ENCODE measurements around the gene TESK1.

Gene TESK1

DNA sequence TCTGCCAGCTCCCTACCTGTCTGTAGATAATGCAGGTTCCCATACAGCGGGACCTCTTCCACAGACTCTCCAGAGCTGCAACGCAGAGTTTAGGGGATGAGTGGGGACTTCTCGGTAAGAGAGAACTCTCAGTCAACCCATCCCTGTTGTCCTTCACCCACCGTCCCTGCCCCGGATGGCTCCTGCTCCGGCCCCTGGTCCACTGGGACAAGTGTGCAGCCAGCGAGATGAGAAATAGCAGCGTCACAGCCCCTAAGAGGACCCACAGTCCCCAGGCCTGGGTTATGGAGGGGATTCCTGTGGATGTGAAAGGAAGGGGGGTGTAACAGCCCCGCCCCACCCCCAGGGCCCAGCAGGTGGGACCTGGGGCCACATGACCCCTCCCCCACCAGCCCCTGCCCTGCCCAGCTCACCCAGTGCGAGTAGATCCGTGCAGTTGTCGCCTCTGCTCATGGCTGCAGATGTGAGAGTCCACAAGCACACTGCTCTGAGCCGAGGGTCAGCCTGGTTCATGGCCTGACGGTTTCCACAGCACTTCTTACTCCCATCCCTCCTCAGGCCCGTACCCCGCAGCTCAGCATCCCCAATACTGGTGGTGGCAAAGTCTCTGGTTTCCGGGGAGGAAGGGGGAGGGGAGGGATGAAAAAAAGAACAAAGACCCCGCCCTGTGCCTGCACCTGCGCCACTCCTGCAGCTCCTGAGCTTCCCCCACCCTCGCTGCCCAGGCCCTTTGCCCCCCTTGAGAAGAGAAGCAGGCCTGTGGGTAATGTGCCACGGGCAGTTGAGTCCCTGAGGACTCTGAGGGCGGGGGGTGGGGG, 45.5 kb downstream of the TESK1 start, which contains the start of gene SIT1:
Gene SIT1, minus strand, starts transcription at position 591 of the 818 bp plus-strand sequence. Its CDS starts 78 bp downstream, at position 513.
- Histone ChIP-seq H2AK5ac (ENCODE audit: low read depth, low read length) (peak within 1 kb of the TSS; percentile 76), H4K8ac (ENCODE audit: low read depth, low read length) (no peak within 1 kb of the TSS), H3K23ac (ENCODE audit: low read depth, low read length, poor library complexity) (no peak within 1 kb of the TSS), H3K4me1 (ENCODE audit: control insufficient read depth in 2 of 2, insufficient read depth in 1 of 2, low read depth in 1 of 2, low read length in 2 of 2) (peaks cover 0 to 5% of the 10 kb centered on the region in 2 donors), H4K91ac (ENCODE audit: low read depth, low read length, poor library complexity) (peak within 1 kb of the TSS; percentile 62), H3K4me3 (ENCODE audit: low read length in 2 of 2) (no peak within 1 kb of the TSS), H3K18ac (ENCODE audit: low read length) (peak within 1 kb of the TSS; percentile 29), H3K4me2 (ENCODE audit: insufficient read depth, low read length, poor library complexity, severe bottlenecking) (no peak within 1 kb of the TSS), H3K14ac (ENCODE audit: low read length) (no peak within 1 kb of the TSS), H3K36me3 (replicated peaks in 1 of 2; ENCODE audit: control insufficient read depth in 2 of 2, insufficient read depth in 2 of 2, low read length in 2 of 2) (no peaks in the 10 kb centered on the region), H3K9me3 (replicated peaks in 1 of 2; ENCODE audit: control insufficient read depth in 2 of 2, insufficient read depth in 1 of 2, low read depth in 1 of 2, low read length in 2 of 2) (no peaks in the 10 kb centered on the region), H3K27ac (replicated peaks; ENCODE audit: low read length) (no peak within 1 kb of the TSS), H2BK12ac (ENCODE audit: low read length) (peak within 1 kb of the TSS; percentile 14), H3K9ac (ENCODE audit: low read depth, low read length, poor library complexity) (peak within 1 kb of the TSS; percentile 1), H3K4ac (ENCODE audit: low read length) (no peak within 1 kb of the TSS), H2BK15ac (ENCODE audit: low read length) (peak within 1 kb of the TSS; percentile 84), H2BK120ac (ENCODE audit: low read depth, low read length) (peak within 1 kb of the TSS; percentile 7), H3K79me1 (ENCODE audit: low read depth, low read length) (no peaks in the 10 kb centered on the region), H2BK5ac (ENCODE audit: low read length) (peak within 1 kb of the TSS; percentile 31), H3K27me3 (ENCODE audit: control insufficient read depth in 3 of 3, insufficient read depth in 3 of 3, low read depth in 1 of 3, low read length in 3 of 3) (no peaks in the 10 kb centered on the region), H2AFZ (ENCODE audit: low read length) (peak within 1 kb of the TSS; percentile 8)
- whole genome bisulfite sequencing, 2 donors (ENCODE audit: extremely low coverage in 2 of 2, insufficient read length in 2 of 2, insufficient replicate concordance in 1 of 2), result no CpG with 5 or more reads among the region's 22 CpGs
- no peak for DNase-seq (ENCODE audit: low spot score)

DNA sequence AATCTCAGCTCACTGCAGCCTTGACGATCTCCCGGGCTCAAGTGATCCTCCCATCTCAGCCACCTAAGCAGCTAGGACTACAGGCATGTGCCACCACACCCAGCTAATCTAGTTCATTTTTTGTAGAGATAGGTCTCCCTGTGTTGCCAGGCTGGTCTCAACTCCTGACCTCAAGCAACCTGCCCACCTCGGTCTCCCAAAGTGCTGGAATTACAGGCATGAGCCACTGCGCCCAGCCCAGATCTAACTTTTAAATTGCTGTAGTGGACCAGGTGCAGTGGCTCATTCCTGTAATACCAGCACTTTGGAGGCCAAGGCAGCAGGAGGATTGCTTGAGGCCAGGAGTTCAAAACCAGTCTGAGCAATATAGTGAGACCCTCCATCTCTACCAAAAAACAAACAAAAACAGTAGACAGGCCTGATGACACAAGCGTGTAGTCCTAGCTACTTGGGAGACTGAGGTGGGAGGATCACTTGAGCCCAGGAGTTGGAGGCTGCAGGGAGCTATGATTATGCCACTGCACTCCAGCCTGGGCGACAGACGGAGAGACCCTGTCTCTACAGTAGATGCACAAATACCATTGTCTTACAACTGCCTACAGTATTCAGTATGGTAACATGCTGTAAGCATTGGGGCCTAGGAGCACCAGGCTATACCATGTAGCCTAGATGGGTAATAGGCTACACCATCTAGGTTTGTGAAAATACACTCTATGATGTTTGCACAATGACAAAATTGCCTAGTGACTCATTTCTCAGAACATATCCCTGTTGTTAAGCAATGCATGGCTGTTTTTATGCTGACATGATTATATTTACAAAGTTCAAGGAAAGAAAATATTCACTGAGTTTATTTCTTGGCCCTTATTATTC, 47.1 kb downstream of the TESK1 start:
- no CpG with 5 or more reads among the region's 7 CpGs for WGBS, 2 donors (ENCODE audit: extremely low coverage in 2 of 2, insufficient read length in 2 of 2, insufficient replicate concordance in 1 of 2)
- no peak for DNase-seq (ENCODE audit: low spot score)

DNA sequence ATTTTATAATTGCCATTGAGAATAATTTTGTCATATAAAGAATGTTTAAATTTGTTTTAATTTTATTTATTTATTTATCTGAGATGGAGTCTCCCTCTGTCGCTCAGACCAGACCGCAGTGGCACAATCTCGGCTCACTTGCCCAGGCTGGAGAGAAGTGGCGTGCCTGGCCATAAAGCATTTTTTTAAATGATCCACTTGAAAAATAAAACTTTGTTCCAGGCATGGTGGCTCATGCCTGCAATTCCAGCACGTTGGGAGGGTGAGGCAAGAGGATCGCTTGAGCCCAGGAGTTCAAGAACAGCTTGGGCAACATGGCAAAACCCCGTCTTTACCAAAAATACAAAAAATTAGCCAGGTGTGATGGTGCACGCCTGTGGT, 47.8 kb downstream of the TESK1 start:
- H3K18ac ChIP-seq (ENCODE audit: low read length), result no peak overlapping the region
- H3K4me2 ChIP-seq (ENCODE audit: insufficient read depth, low read length, poor library complexity, severe bottlenecking), result no peak overlapping the region
- H3K14ac ChIP-seq (ENCODE audit: low read length), result no peak overlapping the region
- no peaks in the 10 kb centered on the region for H3K27me3 ChIP-seq (ENCODE audit: control insufficient read depth in 3 of 3, insufficient read depth in 3 of 3, low read depth in 1 of 3, low read length in 3 of 3)
- no peaks in the 10 kb centered on the region for H3K79me1 ChIP-seq (ENCODE audit: low read depth, low read length)
- H3K27ac ChIP-seq (replicated peaks; ENCODE audit: low read length), result no peak overlapping the region
- no peak for DNase-seq (ENCODE audit: low spot score)
- H2BK15ac ChIP-seq (ENCODE audit: low read length), result no peak overlapping the region
- H2BK120ac ChIP-seq (ENCODE audit: low read depth, low read length), result no peak overlapping the region
- H2AK5ac ChIP-seq (ENCODE audit: low read depth, low read length), result no peak overlapping the region
- no peak overlapping the region for H2AFZ ChIP-seq (ENCODE audit: low read length)
- H2BK5ac ChIP-seq (ENCODE audit: low read length), result no peak overlapping the region
- no peaks in the 10 kb centered on the region for H3K36me3 ChIP-seq (replicated peaks in 1 of 2; ENCODE audit: control insufficient read depth in 2 of 2, insufficient read depth in 2 of 2, low read length in 2 of 2)
- H3K23ac ChIP-seq (ENCODE audit: low read depth, low read length, poor library complexity), result no peak overlapping the region
- no peak overlapping the region for H2BK12ac ChIP-seq (ENCODE audit: low read length)
- H3K4me1 ChIP-seq (ENCODE audit: control insufficient read depth in 2 of 2, insufficient read depth in 1 of 2, low read depth in 1 of 2, low read length in 2 of 2), result peaks cover 3 to 6% of the 10 kb centered on the region in 2 donors
- no peak overlapping the region for H3K9ac ChIP-seq (ENCODE audit: low read depth, low read length, poor library complexity)
- H3K9me3 ChIP-seq (replicated peaks in 1 of 2; ENCODE audit: control insufficient read depth in 2 of 2, insufficient read depth in 1 of 2, low read depth in 1 of 2, low read length in 2 of 2), result no peaks in the 10 kb centered on the region
- H4K8ac ChIP-seq (ENCODE audit: low read depth, low read length), result no peak overlapping the region
- no peak overlapping the region for H4K91ac ChIP-seq (ENCODE audit: low read depth, low read length, poor library complexity)
- no peak overlapping the region for H3K4ac ChIP-seq (ENCODE audit: low read length)
- H3K4me3 ChIP-seq (ENCODE audit: low read length in 2 of 2), result no peak overlapping the region
- no CpG with 5 or more reads among the region's 8 CpGs for WGBS, 2 donors (ENCODE audit: extremely low coverage in 2 of 2, insufficient read length in 2 of 2, insufficient replicate concordance in 1 of 2)

More for the DNA sequence above, 47.1 kb downstream of the TESK1 start:
- H3K9ac ChIP-seq (ENCODE audit: low read depth, low read length, poor library complexity), result no peak overlapping the region
- no peaks in the 10 kb centered on the region for H3K79me1 ChIP-seq (ENCODE audit: low read depth, low read length)
- no peak overlapping the region for H4K8ac ChIP-seq (ENCODE audit: low read depth, low read length)
- no peak overlapping the region for H3K18ac ChIP-seq (ENCODE audit: low read length)
- no peak overlapping the region for H2AFZ ChIP-seq (ENCODE audit: low read length)
- no peak overlapping the region for H2BK12ac ChIP-seq (ENCODE audit: low read length)
- H3K23ac ChIP-seq (ENCODE audit: low read depth, low read length, poor library complexity), result no peak overlapping the region
- H2AK5ac ChIP-seq (ENCODE audit: low read depth, low read length), result no peak overlapping the region
- no peaks in the 10 kb centered on the region for H3K36me3 ChIP-seq (replicated peaks in 1 of 2; ENCODE audit: control insufficient read depth in 2 of 2, insufficient read depth in 2 of 2, low read length in 2 of 2)
- H4K91ac ChIP-seq (ENCODE audit: low read depth, low read length, poor library complexity), result no peak overlapping the region
- H2BK15ac ChIP-seq (ENCODE audit: low read length), result no peak overlapping the region
- H2BK5ac ChIP-seq (ENCODE audit: low read length), result no peak overlapping the region
- no peak overlapping the region for H3K4ac ChIP-seq (ENCODE audit: low read length)
- H2BK120ac ChIP-seq (ENCODE audit: low read depth, low read length), result no peak overlapping the region
- H3K4me2 ChIP-seq (ENCODE audit: insufficient read depth, low read length, poor library complexity, severe bottlenecking), result no peak overlapping the region
- peaks cover 3 to 5% of the 10 kb centered on the region in 2 donors for H3K4me1 ChIP-seq (ENCODE audit: control insufficient read depth in 2 of 2, insufficient read depth in 1 of 2, low read depth in 1 of 2, low read length in 2 of 2)
- no peaks in the 10 kb centered on the region for H3K9me3 ChIP-seq (replicated peaks in 1 of 2; ENCODE audit: control insufficient read depth in 2 of 2, insufficient read depth in 1 of 2, low read depth in 1 of 2, low read length in 2 of 2)
- H3K14ac ChIP-seq (ENCODE audit: low read length), result no peak overlapping the region
- H3K27ac ChIP-seq (replicated peaks; ENCODE audit: low read length), result no peak overlapping the region
- no peaks in the 10 kb centered on the region for H3K27me3 ChIP-seq (ENCODE audit: control insufficient read depth in 3 of 3, insufficient read depth in 3 of 3, low read depth in 1 of 3, low read length in 3 of 3)
- H3K4me3 ChIP-seq (ENCODE audit: low read length in 2 of 2), result no peak overlapping the region

- Histone ChIP-seq H3K9ac (ENCODE audit: low read depth, low read length, poor library complexity) (no peak overlapping the region), H3K27ac (replicated peaks; ENCODE audit: low read length) (no peak overlapping the region), H3K4me1 (ENCODE audit: control insufficient read depth in 2 of 2, insufficient read depth in 1 of 2, low read depth in 1 of 2, low read length in 2 of 2) (peaks cover 3 to 6% of the 10 kb centered on the region in 2 donors), H3K4me2 (ENCODE audit: insufficient read depth, low read length, poor library complexity, severe bottlenecking) (no peak overlapping the region), H2BK12ac (ENCODE audit: low read length) (no peak overlapping the region), H2AK5ac (ENCODE audit: low read depth, low read length) (no peak overlapping the region), H3K14ac (ENCODE audit: low read length) (no peak overlapping the region), H2BK120ac (ENCODE audit: low read depth, low read length) (no peak overlapping the region), H3K4me3 (ENCODE audit: low read length in 2 of 2) (no peak overlapping the region), H3K27me3 (ENCODE audit: control insufficient read depth in 3 of 3, insufficient read depth in 3 of 3, low read depth in 1 of 3, low read length in 3 of 3) (no peaks in the 10 kb centered on the region), H3K9me3 (replicated peaks in 1 of 2; ENCODE audit: control insufficient read depth in 2 of 2, insufficient read depth in 1 of 2, low read depth in 1 of 2, low read length in 2 of 2) (no peaks in the 10 kb centered on the region), H3K36me3 (replicated peaks in 1 of 2; ENCODE audit: control insufficient read depth in 2 of 2, insufficient read depth in 2 of 2, low read length in 2 of 2) (no peaks in the 10 kb centered on the region), H3K18ac (ENCODE audit: low read length) (no peak overlapping the region), H2BK15ac (ENCODE audit: low read length) (no peak overlapping the region), H3K23ac (ENCODE audit: low read depth, low read length, poor library complexity) (no peak overlapping the region), H3K4ac (ENCODE audit: low read length) (no peak overlapping the region), H2BK5ac (ENCODE audit: low read length) (no peak overlapping the region), H4K8ac (ENCODE audit: low read depth, low read length) (no peak overlapping the region), H4K91ac (ENCODE audit: low read depth, low read length, poor library complexity) (no peak overlapping the region), H2AFZ (ENCODE audit: low read length) (no peak overlapping the region), H3K79me1 (ENCODE audit: low read depth, low read length) (no peaks in the 10 kb centered on the region)
- no CpG with 5 or more reads among the region's 2 CpGs for WGBS, 2 donors (ENCODE audit: extremely low coverage in 2 of 2, insufficient read length in 2 of 2, insufficient replicate concordance in 1 of 2)
- no peak for DNase-seq (ENCODE audit: low spot score)
Measured at GRCh38 chr9:35653611-35654010, 48.5 kb downstream of the TESK1 start.

All from neuronal stem cell (in vitro differentiated cells).